ENCODE data around the gene RAB11FIP3.
"Not testable (repeated sequence)": the region's sequence is repeated elsewhere in the genome, so short reads cannot be mapped to it uniquely, and the experiment has no call there.

Gene RAB11FIP3

DNA sequence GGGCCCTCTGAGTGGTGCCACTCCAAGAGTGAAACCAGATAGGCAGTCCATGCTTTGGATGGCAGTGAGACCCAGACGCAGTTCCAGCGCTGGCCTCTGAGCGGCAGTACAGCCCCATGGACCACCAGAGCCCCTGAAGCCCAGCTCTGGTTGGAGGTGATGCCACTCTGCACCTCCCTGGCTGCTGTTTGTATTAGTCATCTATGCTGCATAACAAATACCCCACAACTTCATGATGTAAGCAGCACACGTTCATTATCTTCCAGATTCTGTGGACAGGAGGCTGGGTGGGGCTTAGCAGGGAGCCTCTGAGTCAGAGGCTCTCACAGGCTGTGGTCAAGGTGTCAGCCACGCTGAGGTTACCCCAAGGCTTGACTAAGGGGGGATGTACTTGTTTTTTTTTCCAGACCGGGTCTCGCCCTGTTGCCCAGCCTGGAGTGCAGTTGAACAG lies 33.5 kb upstream of the RAB11FIP3 start:
- no peak for DNase-seq (ENCODE audit: low read depth, low spot score)

DNA sequence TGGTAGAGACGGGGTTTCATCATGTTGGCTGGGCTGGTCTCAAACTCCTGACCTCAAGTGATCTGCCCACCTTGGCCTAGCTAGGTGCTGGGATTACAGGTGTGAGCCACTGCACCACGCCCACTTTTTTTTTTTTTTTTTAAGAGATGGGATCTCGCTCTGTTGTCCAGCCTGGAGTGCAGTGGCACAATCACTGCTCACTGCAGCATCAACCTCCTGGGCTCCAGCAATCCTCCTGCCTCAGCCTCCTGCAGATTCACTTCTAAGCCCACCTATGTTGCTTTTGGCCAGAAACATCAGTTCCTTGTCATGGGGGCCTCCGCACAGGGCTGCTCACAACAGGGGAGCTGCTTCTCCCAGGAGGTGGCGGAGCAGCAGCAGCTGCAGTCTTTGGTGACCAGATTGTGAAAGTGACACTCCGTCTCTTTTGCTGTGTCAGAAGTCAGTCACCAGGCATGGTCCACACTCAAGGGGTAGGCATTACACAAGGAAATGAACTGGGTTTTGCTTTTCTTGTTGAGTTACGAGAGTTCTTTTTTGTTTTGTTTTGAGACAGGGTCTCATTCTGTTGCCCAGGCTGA lies 32.9 kb upstream of the RAB11FIP3 start:
- DNase-seq (ENCODE audit: low read depth, low spot score) = no peak

- DNase-seq (ENCODE audit: low read depth, low spot score) = no peak
These were observed 29.2 kb upstream of the RAB11FIP3 start for GRCh38 chr16:396199-396598.

DNA sequence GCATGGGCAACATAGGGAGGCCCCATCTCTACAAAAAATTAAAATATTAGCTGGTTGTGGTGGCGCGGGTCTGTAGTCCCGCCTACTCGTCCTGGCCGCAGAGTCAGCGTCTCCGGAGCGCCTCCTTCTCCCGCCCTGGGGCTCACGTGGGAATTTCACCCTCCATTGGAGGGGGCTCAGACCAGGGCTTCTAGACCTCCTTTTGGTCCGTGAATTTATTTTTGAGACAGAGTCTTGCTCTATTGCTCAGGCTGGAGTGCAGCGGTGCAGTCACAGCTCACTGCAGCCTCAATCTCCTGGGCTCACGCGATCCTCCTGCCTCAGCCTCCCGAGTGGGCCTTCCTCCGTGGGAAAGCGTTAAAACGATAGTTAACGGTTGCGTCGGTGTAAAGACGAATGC lies 28.8 kb upstream of the RAB11FIP3 start:
- DNase-seq (ENCODE audit: low read depth, low spot score) = no peak

GRCh38 chr16:397135-397661 lies 28.3 kb upstream of the RAB11FIP3 start, which contains the start of gene NME4:
NME4 (plus strand) TSS chr16:397199; CDS start chr16:397223, 24 bp downstream.
- DNase-seq (ENCODE audit: low read depth, low spot score) = no peak

- DNase-seq (ENCODE audit: low read depth, low spot score) = no peak
These were observed 27.6 kb upstream of the RAB11FIP3 start for GRCh38 chr16:397736-398332.

GRCh38 chr16:398561-399339 lies 26.7 kb upstream of the RAB11FIP3 start:
- no peak for DNase-seq (ENCODE audit: low read depth, low spot score)

- DNase-seq (ENCODE audit: low read depth, low spot score) = no peak
These were observed 26.0 kb upstream of the RAB11FIP3 start for GRCh38 chr16:399340-400019.

- no peak for DNase-seq (ENCODE audit: low read depth, low spot score)
These were observed 25.3 kb upstream of the RAB11FIP3 start for GRCh38 chr16:400061-400591.

DNA sequence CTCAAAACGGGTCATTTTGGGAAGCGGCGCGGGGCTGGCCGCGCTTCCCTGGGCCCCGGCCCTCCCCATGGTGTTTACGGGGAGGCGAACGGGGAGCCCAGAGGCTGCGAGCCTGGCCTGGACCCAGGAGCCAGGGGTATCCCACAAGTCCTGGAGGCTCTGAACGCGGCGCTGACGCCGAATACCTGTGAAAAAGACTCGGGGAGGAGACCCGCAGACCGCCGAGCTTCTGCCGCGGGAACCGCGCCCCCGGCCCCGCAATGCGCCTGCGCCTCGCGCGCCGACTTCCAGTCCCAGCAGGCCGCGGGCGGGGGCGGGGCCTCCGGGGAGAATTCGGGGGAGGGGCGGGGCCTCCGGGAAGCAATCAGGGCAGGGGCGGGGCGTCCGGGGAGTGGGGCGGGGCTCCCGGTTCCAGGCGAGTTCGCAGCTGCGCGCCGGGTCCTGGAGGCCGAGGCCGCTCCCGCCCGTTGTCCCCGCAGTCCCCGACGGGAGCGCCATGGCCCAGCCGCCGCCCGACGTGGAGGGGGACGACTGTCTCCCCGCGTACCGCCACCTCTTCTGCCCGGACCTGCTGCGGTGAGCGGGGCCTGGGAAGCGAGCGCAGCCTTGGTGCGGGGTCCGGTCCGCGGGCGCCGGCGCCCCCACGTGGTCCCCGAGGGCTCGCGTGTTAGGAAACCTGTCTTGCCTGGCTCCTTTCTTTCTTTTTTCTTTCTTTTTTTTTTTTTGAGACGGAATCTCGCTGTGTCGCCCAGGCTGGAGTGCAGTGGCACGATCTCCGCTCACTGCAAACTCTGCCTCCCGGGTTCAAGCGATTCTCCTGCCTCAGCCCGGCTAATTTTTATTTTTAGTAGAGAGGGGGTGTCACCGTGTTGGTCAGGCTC lies 23.7 kb upstream of the RAB11FIP3 start, which contains the start of gene DECR2:
DECR2 (plus strand) TSS at position 418 of the 881 bp plus-strand sequence; CDS start at position 497, 79 bp downstream.
- no peak for DNase-seq (ENCODE audit: low read depth, low spot score)

GRCh38 chr16:404971-405486 lies 20.4 kb upstream of the RAB11FIP3 start:
- no peak for DNase-seq (ENCODE audit: low read depth, low spot score)

DNA sequence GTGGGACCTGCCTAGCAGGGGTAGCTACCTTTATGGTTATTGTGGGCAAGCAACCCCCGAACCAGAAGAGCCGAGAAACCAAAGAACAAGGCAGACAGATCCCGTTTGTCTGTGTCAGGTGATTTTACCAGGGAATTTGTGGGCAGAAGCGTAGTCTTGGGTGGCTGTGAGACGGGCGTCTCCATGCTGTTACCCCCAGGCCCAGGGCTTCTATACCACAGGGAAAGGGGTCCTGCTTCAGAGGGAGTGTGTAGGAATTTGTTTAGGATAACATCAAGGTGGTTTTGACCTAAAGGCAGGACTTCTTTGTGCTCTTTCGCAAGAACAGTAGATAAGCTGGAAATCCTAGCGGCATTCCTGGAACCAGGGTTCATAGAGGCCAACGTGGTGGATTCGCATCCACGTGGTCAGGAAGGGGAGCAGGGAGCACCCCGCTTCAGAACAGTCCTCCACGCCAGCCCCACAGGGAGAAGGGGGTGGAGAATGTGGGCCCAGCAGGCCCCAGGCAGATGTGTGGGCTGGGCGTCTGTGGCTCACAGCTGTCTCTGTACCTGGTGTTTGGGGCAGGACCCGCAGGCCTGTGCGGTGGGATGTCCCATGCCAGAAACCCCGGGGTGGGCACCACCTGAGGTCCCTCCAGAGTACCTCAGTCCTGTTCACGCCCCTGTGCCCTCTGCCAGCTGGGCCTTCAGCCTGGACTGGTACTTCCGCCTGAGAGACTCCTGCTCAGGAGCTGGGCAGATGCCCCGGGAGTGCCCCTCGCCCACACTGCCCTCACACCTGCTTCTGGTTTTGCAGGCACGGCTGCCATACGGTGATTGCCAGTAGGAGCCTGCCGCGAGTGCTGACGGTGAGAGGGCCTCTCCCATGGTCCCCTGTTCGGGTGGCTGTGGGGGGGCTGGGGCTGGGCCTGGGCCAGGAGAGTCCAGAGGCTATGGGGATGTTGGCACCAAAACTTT lies 19.6 kb upstream of the RAB11FIP3 start:
- no peak for DNase-seq (ENCODE audit: low read depth, low spot score)

GRCh38 chr16:407253-407652 lies 18.2 kb upstream of the RAB11FIP3 start:
- DNase-seq (ENCODE audit: low read depth, low spot score) = no peak

DNA sequence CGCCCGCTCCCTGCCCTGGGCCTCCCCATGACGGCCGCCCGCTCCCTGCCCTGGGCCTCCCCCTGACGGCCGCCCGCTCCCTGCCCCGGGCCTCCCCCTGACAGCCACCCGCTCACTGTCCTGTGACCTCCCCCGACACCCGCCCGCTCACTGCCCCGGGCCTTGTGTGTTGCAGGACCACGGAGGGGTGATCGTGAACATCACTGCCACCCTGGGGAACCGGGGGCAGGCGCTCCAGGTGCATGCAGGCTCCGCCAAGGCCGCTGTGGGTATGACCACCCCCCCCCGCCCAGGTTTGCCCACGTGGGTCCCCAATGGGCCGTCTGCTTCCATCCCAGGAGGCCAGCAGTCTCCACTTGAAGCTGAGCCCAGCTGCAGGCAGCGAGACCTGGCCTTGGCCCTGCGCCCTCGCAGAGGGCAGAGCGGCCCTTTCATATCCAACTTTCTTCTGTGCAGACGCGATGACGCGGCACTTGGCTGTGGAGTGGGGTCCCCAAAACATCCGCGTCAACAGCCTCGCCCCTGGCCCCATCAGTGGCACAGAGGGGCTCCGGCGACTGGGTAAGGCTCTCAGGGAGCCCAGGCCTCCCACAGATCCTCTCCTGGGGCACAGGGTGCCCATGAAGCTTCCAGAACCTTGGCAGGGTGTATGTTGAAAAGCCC lies 14.8 kb upstream of the RAB11FIP3 start:
- DNase-seq (ENCODE audit: low read depth, low spot score) = no peak

DNA sequence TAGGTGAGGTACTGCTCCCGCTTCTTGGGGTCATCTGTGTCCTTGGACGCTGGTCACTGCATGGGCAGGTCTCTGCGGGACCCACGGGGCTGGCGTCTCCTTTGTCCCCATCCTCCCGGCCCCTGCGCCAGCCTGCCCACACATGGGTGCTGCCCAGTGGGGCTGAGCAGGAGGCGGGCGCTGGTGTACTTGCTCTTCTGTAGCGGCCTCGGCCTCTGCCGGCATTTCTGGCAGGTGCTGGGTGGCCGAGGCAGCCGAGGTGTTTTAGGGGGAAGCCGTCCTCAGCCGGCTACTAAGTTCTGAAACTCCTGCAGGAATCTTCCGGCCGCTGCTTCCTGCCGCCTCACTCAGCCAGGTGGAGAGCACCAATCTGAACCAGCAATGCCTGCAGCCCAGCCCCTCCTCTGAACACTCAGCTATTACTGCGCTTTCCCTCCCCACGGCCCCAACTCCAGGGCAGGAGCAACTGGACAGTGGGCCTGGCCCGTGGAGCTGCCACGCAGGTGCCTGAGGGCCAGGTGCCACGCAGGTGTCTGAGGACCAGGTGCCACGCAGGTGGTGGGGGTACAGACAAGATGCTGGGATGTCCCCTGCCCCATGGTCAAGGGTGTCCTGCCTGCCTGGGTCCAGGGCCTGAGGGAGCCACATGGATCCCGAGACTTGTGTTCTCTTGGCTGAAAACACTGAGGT lies 13.7 kb upstream of the RAB11FIP3 start:
- no peak for DNase-seq (ENCODE audit: low read depth, low spot score)

DNA sequence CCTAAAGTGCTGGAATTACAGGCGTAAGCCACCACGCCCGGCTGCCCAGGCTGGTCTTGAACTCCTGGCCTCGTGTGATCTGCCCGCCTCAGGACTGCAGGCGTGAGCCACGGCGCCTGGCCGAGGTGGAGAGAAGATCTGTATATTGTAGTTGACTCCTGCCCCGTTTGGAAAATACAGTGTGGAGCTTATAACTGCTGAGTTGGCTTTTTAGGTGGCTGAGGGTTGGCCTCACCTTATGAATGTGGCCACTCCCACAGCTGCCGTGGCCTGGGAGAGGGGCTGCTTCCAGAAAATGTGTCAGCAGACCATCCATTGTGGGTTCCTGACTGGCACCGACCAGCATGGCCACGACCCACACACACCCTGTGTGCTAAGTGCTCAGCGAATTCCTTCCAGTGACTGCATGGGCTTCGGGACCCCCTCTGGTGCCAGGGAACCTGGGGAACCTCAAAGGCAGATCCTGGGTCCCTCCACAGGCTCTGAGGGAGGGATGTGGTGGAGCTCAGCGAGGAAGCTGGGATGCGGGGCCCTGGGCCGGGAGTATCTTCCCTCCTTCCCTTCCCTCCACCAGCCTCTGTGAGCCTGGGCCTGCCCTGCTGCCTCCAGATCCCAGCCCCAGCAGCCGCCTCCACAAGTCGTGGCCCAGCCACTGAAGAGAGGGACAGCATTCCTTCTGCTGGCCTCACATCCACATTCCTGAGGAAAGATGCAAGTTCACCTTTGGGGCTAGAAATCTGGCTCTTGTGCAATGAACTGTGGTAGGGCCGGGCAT lies 10.9 kb upstream of the RAB11FIP3 start:
- no peak for DNase-seq (ENCODE audit: low read depth, low spot score)

DNA sequence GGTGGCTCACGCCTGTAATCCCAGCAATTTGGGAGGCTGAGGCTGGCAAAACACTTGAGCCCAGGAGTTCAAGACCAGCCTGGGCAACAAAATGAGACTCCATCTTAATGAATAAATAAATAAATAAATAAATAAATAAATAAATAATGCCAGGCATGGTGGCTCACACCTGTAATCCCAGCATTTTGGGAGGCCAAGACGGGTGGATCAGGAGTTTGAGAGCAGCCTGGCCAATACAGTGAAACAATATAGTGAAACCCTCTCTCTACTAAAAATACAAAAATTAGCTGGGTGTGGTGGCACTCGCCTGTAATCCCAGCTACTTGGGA lies 10.3 kb upstream of the RAB11FIP3 start:
- not testable (repeated sequence) for DNase-seq (ENCODE audit: low read depth, low spot score)

All from iPS DF 19.7 (cell line).